ENCODE data around the gene CHRM5.

CHRM5 gene

DNA sequence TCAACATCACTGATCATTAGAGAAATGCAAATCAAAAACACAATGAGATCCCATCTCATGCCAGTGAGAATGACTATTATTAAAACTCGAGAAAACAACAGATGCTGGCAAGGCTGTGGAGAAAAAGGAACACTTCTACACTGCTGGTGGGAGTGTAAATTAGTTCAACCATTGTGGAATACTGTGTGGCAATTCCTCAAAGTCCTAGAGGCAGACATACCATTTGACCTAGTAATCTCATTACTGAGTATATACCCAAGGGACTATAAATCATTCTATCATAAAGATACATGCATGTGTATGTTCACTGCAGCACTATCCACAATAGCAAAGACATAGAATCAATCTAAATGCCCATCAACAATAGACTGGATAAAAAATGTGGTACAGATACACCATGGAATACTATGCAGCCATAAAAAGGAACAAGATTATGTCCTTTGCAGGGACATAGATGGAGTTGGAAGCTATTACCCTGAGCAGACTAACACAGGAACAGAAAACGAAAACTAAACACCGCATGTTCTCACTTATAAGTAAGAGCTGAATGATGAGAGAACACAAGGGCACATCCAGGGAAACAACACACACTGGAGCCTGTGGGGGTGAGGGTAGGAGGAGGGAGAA, 85.9 kb downstream of the CHRM5 start:
- Histone ChIP-seq H3K4me1 (ENCODE audit: insufficient read depth, insufficient read length) (no peaks in the 10 kb centered on the region), H3K9me3 (ENCODE audit: insufficient read depth, low read length) (0 out of 2 replicates have a peak, but pooled peaks cover 11% of the 10 kb centered on the region), H3K9ac (ENCODE audit: insufficient read length, low read depth) (no peak overlapping the region), H3K27me3 (ENCODE audit: insufficient read depth, insufficient read length) (no peaks in the 10 kb centered on the region), H3K4me3 (ENCODE audit: insufficient read length, low read depth) (no peak overlapping the region), H3K36me3 (ENCODE audit: insufficient read depth, insufficient read length, low read length) (no peaks in the 10 kb centered on the region)
- no peak for DNase-seq (ENCODE audit: low read depth, low spot score)
- no peak for TF ChIP-seq ZNF274 (IDR thresholded peaks at IDR 0.05; ENCODE audit: low read depth, low read length)
- TF ChIP-seq YY1 (IDR thresholded peaks at IDR 0.05; ENCODE audit: insufficient read depth, insufficient read length), result no peak
- TF ChIP-seq SUZ12 (IDR thresholded peaks at IDR 0.05; ENCODE audit: extremely low read depth, insufficient read depth, insufficient read length), result no peak

DNA sequence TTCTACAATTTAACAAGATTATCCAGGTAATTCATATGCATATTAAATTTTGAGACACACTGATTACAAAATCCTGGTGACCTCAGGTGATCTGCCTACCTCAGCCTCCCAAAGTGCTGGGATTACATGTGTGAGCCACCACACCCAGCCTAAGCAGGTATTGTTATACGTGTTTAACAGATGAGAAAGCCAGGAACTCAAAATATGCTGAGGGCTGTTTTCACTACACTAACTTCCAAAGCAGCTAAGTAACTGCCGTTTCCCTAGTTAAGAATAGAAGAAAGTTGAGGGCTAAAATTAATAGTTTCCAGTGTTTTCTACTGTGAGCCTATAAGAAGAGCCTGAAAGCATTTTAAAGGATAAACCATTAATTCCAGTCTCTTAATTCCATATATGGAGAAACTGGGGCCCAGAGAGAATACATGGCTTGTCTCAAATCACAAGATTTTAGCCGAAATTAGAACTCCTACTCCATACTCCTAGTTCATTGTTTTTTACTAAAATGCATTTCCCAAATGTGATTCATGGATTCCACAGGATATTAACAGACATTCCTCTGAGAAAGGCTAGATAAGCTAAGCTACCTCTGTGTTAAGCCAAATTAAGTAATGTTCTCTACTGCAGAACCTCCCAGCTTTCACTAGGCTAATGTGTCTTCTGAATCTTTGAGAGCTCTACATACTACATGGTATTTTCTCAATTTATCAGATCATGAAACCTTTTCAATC, 87.7 kb downstream of the CHRM5 start:
- TF ChIP-seq ZNF274 (IDR thresholded peaks at IDR 0.05; ENCODE audit: low read depth, low read length) (no peak), YY1 (IDR thresholded peaks at IDR 0.05; ENCODE audit: insufficient read depth, insufficient read length) (no peak), SUZ12 (IDR thresholded peaks at IDR 0.05; ENCODE audit: extremely low read depth, insufficient read depth, insufficient read length) (no peak)
- Histone ChIP-seq H3K4me1 (ENCODE audit: insufficient read depth, insufficient read length) (no peaks in the 10 kb centered on the region), H3K4me3 (ENCODE audit: insufficient read length, low read depth) (no peak overlapping the region), H3K9ac (ENCODE audit: insufficient read length, low read depth) (no peak overlapping the region), H3K27me3 (ENCODE audit: insufficient read depth, insufficient read length) (no peaks in the 10 kb centered on the region), H3K36me3 (ENCODE audit: insufficient read depth, insufficient read length, low read length) (no peaks in the 10 kb centered on the region), H3K9me3 (ENCODE audit: insufficient read depth, low read length) (no peaks in the 10 kb centered on the region)
- no peak for DNase-seq (ENCODE audit: low read depth, low spot score)

DNA sequence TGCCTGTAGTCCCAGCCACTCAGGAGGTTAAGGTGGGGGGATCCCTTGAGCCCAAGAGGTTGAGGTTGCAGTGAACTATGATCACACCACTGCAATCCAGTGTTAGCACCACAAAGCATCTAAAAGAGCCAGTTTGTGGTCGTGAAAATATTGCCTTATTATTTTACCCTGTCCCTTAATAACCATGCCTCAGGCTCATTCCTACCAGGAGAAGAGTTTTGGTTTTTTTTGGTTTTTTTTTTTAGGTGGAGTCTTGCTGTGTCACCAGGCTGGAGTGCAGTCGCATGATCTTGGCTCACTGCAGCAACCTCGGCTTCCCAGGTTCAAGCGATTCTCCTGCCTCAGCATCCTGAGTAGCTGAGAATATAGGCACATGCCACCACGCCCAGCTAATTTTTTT, 88.6 kb downstream of the CHRM5 start:
- H3K36me3 ChIP-seq (ENCODE audit: insufficient read depth, insufficient read length, low read length), result no peaks in the 10 kb centered on the region
- TF ChIP-seq ZNF274 (IDR thresholded peaks at IDR 0.05; ENCODE audit: low read depth, low read length) (no peak), YY1 (IDR thresholded peaks at IDR 0.05; ENCODE audit: insufficient read depth, insufficient read length) (no peak), SUZ12 (IDR thresholded peaks at IDR 0.05; ENCODE audit: extremely low read depth, insufficient read depth, insufficient read length) (no peak)
- no peaks in the 10 kb centered on the region for H3K4me1 ChIP-seq (ENCODE audit: insufficient read depth, insufficient read length)
- no peaks in the 10 kb centered on the region for H3K27me3 ChIP-seq (ENCODE audit: insufficient read depth, insufficient read length)
- H3K9ac ChIP-seq (ENCODE audit: insufficient read length, low read depth), result no peak overlapping the region
- H3K4me3 ChIP-seq (ENCODE audit: insufficient read length, low read depth), result no peak overlapping the region
- no peak for DNase-seq (ENCODE audit: low read depth, low spot score)
- no peaks in the 10 kb centered on the region for H3K9me3 ChIP-seq (ENCODE audit: insufficient read depth, low read length)

DNA sequence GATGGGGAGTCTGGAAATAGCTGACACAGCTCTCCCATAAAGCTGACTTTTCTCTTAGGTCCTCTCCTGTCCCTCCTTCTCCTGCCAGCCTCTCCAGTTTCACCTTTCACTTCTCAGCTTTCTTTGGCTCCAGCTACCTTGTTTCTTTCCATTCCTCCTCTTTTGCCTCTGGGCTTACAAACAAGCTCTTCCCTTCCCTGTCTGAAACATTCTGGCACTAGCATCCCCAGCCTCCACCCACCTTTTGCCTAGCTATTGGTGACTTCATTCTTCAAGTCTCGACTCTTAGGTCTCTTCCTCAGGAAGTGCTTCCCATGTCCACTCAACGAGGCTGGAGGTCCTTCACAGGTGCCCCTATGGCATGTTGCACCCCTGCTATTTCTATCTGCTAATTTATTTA, 91.2 kb downstream of the CHRM5 start:
- Histone ChIP-seq H3K27me3 (ENCODE audit: insufficient read depth, insufficient read length) (no peaks in the 10 kb centered on the region), H3K36me3 (ENCODE audit: insufficient read depth, insufficient read length, low read length) (no peaks in the 10 kb centered on the region), H3K9ac (ENCODE audit: insufficient read length, low read depth) (no peak overlapping the region), H3K9me3 (ENCODE audit: insufficient read depth, low read length) (no peaks in the 10 kb centered on the region), H3K4me1 (ENCODE audit: insufficient read depth, insufficient read length) (no peaks in the 10 kb centered on the region), H3K4me3 (ENCODE audit: insufficient read length, low read depth) (no peak overlapping the region)
- DNase-seq (ENCODE audit: low read depth, low spot score), result no peak
- TF ChIP-seq SUZ12 (IDR thresholded peaks at IDR 0.05; ENCODE audit: extremely low read depth, insufficient read depth, insufficient read length) (no peak), YY1 (IDR thresholded peaks at IDR 0.05; ENCODE audit: insufficient read depth, insufficient read length) (no peak), ZNF274 (IDR thresholded peaks at IDR 0.05; ENCODE audit: low read depth, low read length) (no peak)

DNA sequence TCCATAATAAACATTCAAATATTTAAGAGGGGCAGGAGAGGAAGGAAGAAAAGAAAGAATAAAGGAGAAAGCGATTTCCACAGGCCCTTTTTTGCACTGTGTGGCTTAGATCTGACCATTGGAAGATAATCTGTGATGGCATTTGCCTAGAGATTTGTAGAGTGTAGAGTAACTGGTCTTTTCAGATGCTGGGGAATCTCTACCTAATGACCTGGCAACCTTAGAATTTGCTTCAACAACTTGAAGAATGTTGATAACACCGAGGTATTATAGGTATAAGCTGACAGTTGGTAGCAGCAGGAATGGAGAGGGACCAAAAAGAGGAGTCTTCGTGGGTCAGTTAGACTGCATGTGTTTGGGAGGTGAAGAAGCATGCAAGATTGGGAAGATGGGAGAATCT, 91.6 kb downstream of the CHRM5 start:
- no peak for DNase-seq (ENCODE audit: low read depth, low spot score)
- no peak overlapping the region for H3K9ac ChIP-seq (ENCODE audit: insufficient read length, low read depth)
- no peak for TF ChIP-seq SUZ12 (IDR thresholded peaks at IDR 0.05; ENCODE audit: extremely low read depth, insufficient read depth, insufficient read length)
- no peak for TF ChIP-seq ZNF274 (IDR thresholded peaks at IDR 0.05; ENCODE audit: low read depth, low read length)
- TF ChIP-seq YY1 (IDR thresholded peaks at IDR 0.05; ENCODE audit: insufficient read depth, insufficient read length), result no peak
- no peaks in the 10 kb centered on the region for H3K27me3 ChIP-seq (ENCODE audit: insufficient read depth, insufficient read length)
- no peak overlapping the region for H3K4me3 ChIP-seq (ENCODE audit: insufficient read length, low read depth)
- no peaks in the 10 kb centered on the region for H3K4me1 ChIP-seq (ENCODE audit: insufficient read depth, insufficient read length)
- H3K9me3 ChIP-seq (ENCODE audit: insufficient read depth, low read length), result no peaks in the 10 kb centered on the region
- no peaks in the 10 kb centered on the region for H3K36me3 ChIP-seq (ENCODE audit: insufficient read depth, insufficient read length, low read length)

DNA sequence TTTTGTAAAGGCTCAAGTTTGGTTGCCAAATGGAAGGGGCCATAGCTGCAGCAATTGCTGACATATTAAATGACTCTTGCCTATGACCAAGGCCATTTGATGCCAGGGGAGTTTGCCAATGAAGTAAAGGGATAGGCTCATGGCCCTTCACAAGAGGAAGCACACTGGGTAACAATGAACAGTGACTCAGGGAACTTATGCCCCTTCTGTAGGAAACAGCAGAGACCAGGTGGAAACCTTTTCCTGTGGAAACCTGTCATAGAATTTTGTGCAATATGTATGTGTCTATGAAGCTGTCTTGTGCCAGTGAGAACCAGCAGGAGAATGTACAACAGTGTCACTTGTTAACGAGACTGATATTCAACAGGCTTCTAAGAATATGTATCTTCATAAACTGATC, 96.1 kb downstream of the CHRM5 start:
- Histone ChIP-seq H3K4me3 (ENCODE audit: insufficient read length, low read depth) (no peak overlapping the region), H3K9me3 (ENCODE audit: insufficient read depth, low read length) (no peaks in the 10 kb centered on the region), H3K9ac (ENCODE audit: insufficient read length, low read depth) (no peak overlapping the region), H3K36me3 (ENCODE audit: insufficient read depth, insufficient read length, low read length) (no peaks in the 10 kb centered on the region), H3K27me3 (ENCODE audit: insufficient read depth, insufficient read length) (no peaks in the 10 kb centered on the region), H3K4me1 (ENCODE audit: insufficient read depth, insufficient read length) (no peaks in the 10 kb centered on the region)
- no peak for DNase-seq (ENCODE audit: low read depth, low spot score)
- no peak for TF ChIP-seq SUZ12 (IDR thresholded peaks at IDR 0.05; ENCODE audit: extremely low read depth, insufficient read depth, insufficient read length)

DNA sequence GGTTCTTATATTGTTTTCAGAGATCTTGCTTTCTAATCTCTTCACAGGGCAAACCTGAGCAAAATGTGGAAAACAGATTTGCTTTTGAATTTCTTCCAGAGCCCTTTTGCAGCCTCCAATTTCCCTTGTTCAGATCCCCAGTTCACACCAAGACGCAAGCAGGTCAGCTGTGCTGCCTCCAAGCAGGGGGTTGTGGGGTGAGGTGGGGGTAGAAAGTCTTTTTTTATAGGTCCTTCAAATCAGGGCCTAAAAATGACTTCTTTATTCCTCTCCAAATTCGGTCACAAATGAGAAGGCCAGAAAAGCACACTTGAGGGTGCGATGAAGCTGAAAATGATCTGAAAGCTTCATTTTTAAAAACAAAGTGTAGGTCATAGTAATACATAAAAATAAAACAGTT, 97.0 kb downstream of the CHRM5 start:
- no peaks in the 10 kb centered on the region for H3K9me3 ChIP-seq (ENCODE audit: insufficient read depth, low read length)
- H3K4me1 ChIP-seq (ENCODE audit: insufficient read depth, insufficient read length), result no peaks in the 10 kb centered on the region
- no peaks in the 10 kb centered on the region for H3K36me3 ChIP-seq (ENCODE audit: insufficient read depth, insufficient read length, low read length)
- no peak overlapping the region for H3K4me3 ChIP-seq (ENCODE audit: insufficient read length, low read depth)
- no peak for TF ChIP-seq ZNF274 (IDR thresholded peaks at IDR 0.05; ENCODE audit: low read depth, low read length)
- TF ChIP-seq YY1 (IDR thresholded peaks at IDR 0.05; ENCODE audit: insufficient read depth, insufficient read length), result no peak
- TF ChIP-seq SUZ12 (IDR thresholded peaks at IDR 0.05; ENCODE audit: extremely low read depth, insufficient read depth, insufficient read length), result no peak
- no peak overlapping the region for H3K9ac ChIP-seq (ENCODE audit: insufficient read length, low read depth)
- DNase-seq (ENCODE audit: low read depth, low spot score), result no peak
- H3K27me3 ChIP-seq (ENCODE audit: insufficient read depth, insufficient read length), result no peaks in the 10 kb centered on the region
